Neural cell (in vitro differentiated cells): ENCODE results near the gene ZFYVE28. TPM values are rescaled to one million over a fixed set of nuclear protein-coding genes. Genes with fewer than 3 reads are reported as not detected.

Experiments used
- H2AFZ ChIP-seq: fragments of 200-600, 300-800 bp; sonication (generic), shearing (Covaris generic); 2 replicates; pipeline ENCODE4 v1.6.0; 2014; ENCODE audit warnings: low read depth, mild to moderate bottlenecking, antibody characterized with exemption, low read length, moderate library complexity
- H3F3A ChIP-seq: fragments of 200-600 bp; shearing (Covaris generic); 2 replicates; pipeline ENCODE4 v1.6.1; 2016; ENCODE audit warnings: mild to moderate bottlenecking, moderate library complexity, mixed read lengths, antibody characterized with exemption, low read length; ENCODE audit not compliant: insufficient read depth, poor library complexity, severe bottlenecking
- H3K27ac ChIP-seq: fragments of 200-600, 300-800 bp; sonication (generic), shearing (Covaris generic); 2 replicates; pipeline ENCODE4 v1.5.1; 2014; ENCODE audit warnings: mild to moderate bottlenecking, low read length, moderate library complexity
- H3K27me3 ChIP-seq: fragments of 300-800, 200-600 bp; sonication (generic), shearing (Covaris generic); 2 replicates; pipeline ENCODE4 v1.6.0; 2014; ENCODE audit warnings: mild to moderate bottlenecking, low read depth, low read length, moderate library complexity; ENCODE audit not compliant: insufficient read depth
- H3K36me3 ChIP-seq: fragments of 300-800, 200-600 bp; sonication (generic), shearing (Covaris generic); 2 replicates; pipeline ENCODE4 v1.5.1; 2014; ENCODE audit warnings: mild to moderate bottlenecking, antibody characterized with exemption, low read length, moderate library complexity; ENCODE audit not compliant: insufficient read depth
- H3K4me2 ChIP-seq: fragments of 300-800, 200-600 bp; sonication (generic), shearing (Covaris generic); 2 replicates; pipeline ENCODE4 v1.6.0; 2014; ENCODE audit warnings: mild to moderate bottlenecking, low read length
- H3K4me3 ChIP-seq: fragments of 300-800, 200-600 bp; sonication (generic), shearing (Covaris generic); 2 replicates; pipeline ENCODE4 v1.5.1; 2014; ENCODE audit warnings: mild to moderate bottlenecking, low read length, moderate library complexity
- H3K79me2 ChIP-seq: fragments of 200-600 bp; shearing (Covaris generic); replicated peaks from 2 replicates; pipeline ENCODE4 v1.6.0; 2014; ENCODE audit warnings: mild to moderate bottlenecking, low read length, moderate library complexity; ENCODE audit not compliant: insufficient read depth
- H3K9ac ChIP-seq: fragments of 300-800, 200-600 bp; sonication (generic), shearing (Covaris generic); 2 replicates; pipeline ENCODE4 v1.6.1; 2016; ENCODE audit warnings: mild to moderate bottlenecking, low read length, mixed read lengths
- H3K9me2 ChIP-seq: fragments of 200-600 bp; shearing (Covaris generic); 2 replicates; pipeline ENCODE4 v1.6.1; 2016; ENCODE audit warnings: mild to moderate bottlenecking, low read length, mixed read lengths; ENCODE audit not compliant: insufficient read depth
- H3K9me3 ChIP-seq: fragments of 200-600, 300-800 bp; sonication (generic), shearing (Covaris generic); 2 replicates; pipeline ENCODE4 v1.6.1; 2016; ENCODE audit warnings: mild to moderate bottlenecking, mixed run types, low read length, moderate library complexity, mixed read lengths
- H4K20me1 ChIP-seq: fragments of 200-600 bp; shearing (Covaris generic); 2 replicates; pipeline ENCODE4 v1.6.1; 2016; ENCODE audit warnings: mild to moderate bottlenecking, mixed run types; ENCODE audit not compliant: insufficient read depth
- EP300 ChIP-seq: fragments of 450-650 bp; conservative IDR thresholded peaks from 2 replicates; pipeline ENCODE4 v1.6.1; 2014; ENCODE audit warnings: antibody characterized with exemption, mild to moderate bottlenecking, moderate library complexity; ENCODE audit not compliant: poor library complexity, severe bottlenecking
- EZH2 ChIP-seq: fragments of 200-600, 300-800 bp; shearing (Covaris generic), sonication (generic); IDR thresholded peaks from 2 replicates; pipeline ENCODE4 v1.6.1; 2014; ENCODE audit warnings: antibody characterized with exemption, low read length, borderline replicate concordance, mild to moderate bottlenecking; ENCODE audit not compliant: insufficient read depth, poor library complexity, severe bottlenecking
- MXI1 ChIP-seq: fragments of 450-650 bp; conservative IDR thresholded peaks from 2 replicates; pipeline ENCODE4 v1.6.1; 2014; ENCODE audit warnings: antibody characterized with exemption, mild to moderate bottlenecking; ENCODE audit not compliant: poor library complexity, severe bottlenecking
- POLR2AphosphoS5 ChIP-seq: IDR thresholded peaks from 2 replicates; pipeline ENCODE4 v1.6.1; 2012
- RAD21 ChIP-seq: fragments of 450-650 bp; conservative IDR thresholded peaks from 2 replicates; pipeline ENCODE4 v1.6.1; 2014; ENCODE audit warnings: antibody characterized with exemption, mild to moderate bottlenecking, moderate library complexity
- REST ChIP-seq: IDR thresholded peaks from 2 replicates; pipeline ENCODE4 v1.6.1; 2012; ENCODE audit warnings: borderline replicate concordance
- SMC3 ChIP-seq: fragments of 450-650 bp; conservative IDR thresholded peaks from 2 replicates; pipeline ENCODE4 v1.6.1; 2014; ENCODE audit warnings: antibody characterized with exemption, mild to moderate bottlenecking, moderate library complexity; ENCODE audit not compliant: poor library complexity
- TAF1 ChIP-seq: IDR thresholded peaks from 2 replicates; pipeline ENCODE4 v1.6.1; 2012; ENCODE audit warnings: low read depth
- polyA plus RNA-seq: library from polyadenylated mRNA; depleted of rRNA; stranded (reverse); fragments of >200 nt; gene quantifications from 2 replicates; pipeline ENCODE4 v1.2.3, GENCODE V29; 2014
- TF ChIP-seq, protein P1 (sequence below): fragments of 450-650 bp; IDR thresholded peaks from 2 replicates; pipeline ENCODE4 v1.5.1; 2014; ENCODE audit warnings: antibody characterized with exemption, mild to moderate bottlenecking, moderate library complexity; ENCODE audit not compliant: poor library complexity, severe bottlenecking

Gene ZFYVE28
- polyA plus RNA-seq, 1 donor from 2014 or later = 2.4 TPM

DNA sequence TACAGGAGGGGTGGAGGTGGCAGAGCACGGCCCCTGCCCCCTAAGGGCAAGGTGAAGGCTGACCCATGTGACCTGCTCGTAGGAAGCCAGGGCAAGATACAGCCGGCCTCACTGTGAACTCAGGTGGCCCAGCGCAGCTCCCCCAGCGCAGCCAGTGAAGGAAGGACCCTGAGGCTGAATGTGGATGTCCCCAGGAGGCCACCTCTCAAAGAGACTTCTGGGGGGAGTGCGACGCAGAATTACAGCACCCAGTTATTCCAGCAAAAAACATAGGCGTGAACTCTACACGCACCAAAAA is 52.6 kb downstream of the ZFYVE28 start:
- no peak overlapping the region for H3K4me2 ChIP-seq
- no peaks in the 10 kb centered on the region for H3K36me3 ChIP-seq
- H3K27ac ChIP-seq = no peak overlapping the region
- no peaks in the 10 kb centered on the region for H3K79me2 ChIP-seq
- no peaks in the 10 kb centered on the region for H4K20me1 ChIP-seq
- H3K4me3 ChIP-seq = no peak overlapping the region
- H3K9me3 ChIP-seq = peaks cover 5% of the 10 kb centered on the region
- no peak overlapping the region for H2AFZ ChIP-seq
- no peak for TF ChIP-seq SMC3
- TF ChIP-seq TAF1 = no peak
- TF ChIP-seq MXI1 = no peak
- TF ChIP-seq, protein P1, sequence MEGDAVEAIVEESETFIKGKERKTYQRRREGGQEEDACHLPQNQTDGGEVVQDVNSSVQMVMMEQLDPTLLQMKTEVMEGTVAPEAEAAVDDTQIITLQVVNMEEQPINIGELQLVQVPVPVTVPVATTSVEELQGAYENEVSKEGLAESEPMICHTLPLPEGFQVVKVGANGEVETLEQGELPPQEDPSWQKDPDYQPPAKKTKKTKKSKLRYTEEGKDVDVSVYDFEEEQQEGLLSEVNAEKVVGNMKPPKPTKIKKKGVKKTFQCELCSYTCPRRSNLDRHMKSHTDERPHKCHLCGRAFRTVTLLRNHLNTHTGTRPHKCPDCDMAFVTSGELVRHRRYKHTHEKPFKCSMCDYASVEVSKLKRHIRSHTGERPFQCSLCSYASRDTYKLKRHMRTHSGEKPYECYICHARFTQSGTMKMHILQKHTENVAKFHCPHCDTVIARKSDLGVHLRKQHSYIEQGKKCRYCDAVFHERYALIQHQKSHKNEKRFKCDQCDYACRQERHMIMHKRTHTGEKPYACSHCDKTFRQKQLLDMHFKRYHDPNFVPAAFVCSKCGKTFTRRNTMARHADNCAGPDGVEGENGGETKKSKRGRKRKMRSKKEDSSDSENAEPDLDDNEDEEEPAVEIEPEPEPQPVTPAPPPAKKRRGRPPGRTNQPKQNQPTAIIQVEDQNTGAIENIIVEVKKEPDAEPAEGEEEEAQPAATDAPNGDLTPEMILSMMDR = no peak
- no peak for TF ChIP-seq EZH2
- TF ChIP-seq POLR2AphosphoS5 = no peak
- TF ChIP-seq EP300 = no peak
- no peak for TF ChIP-seq REST
- no peak for TF ChIP-seq RAD21
- no peaks in the 10 kb centered on the region for H3F3A ChIP-seq
- no peak overlapping the region for H3K9ac ChIP-seq
- H3K27me3 ChIP-seq = no peaks in the 10 kb centered on the region
- H3K9me2 ChIP-seq = no peaks in the 10 kb centered on the region

DNA sequence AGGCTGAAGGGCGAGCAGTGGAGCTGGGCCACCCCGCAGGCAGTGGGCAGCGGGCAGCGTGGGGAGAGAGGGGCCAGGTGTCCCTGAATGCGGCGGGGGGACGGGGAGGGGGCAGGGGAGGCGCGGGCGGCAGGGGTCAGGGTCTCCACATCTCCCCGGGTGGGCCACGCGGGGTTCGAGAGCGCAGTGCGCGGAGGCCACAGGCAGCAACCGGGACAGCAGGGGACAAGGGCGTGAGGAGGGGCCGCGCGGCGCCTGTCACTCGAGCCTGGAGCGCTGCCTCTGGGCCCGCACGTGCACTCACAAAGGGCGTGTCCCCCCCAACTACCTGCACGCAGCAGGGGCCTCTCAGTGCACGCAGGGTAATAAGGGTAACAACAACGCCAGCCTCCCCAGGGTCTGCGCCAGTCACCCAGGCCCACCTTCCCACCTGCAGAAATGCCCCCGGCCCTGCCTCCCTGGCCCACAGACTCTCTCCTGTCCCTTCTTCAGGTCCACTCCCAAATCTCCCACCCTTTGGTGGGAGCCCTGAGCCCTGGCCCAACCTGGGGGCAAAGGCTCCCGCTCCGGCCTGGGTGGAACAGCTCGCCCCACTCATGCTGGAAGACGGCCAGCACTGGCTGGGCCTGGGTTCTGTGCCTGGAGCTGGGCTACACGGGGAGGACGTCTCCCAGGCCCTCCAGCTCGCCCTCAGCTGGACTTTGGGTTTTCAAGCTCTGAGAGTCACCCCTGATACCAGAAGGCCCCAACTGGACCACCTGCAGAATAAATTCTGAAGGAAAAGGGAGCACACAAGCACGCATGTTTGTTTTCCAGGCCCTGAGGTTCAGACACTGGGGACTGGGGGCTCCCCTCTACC is 53.2 kb downstream of the ZFYVE28 start:
- H3K9me3 ChIP-seq = peaks cover 5% of the 10 kb centered on the region
- no peaks in the 10 kb centered on the region for H3F3A ChIP-seq
- no peak overlapping the region for H2AFZ ChIP-seq
- H3K36me3 ChIP-seq = no peaks in the 10 kb centered on the region
- H3K9me2 ChIP-seq = no peaks in the 10 kb centered on the region
- no peaks in the 10 kb centered on the region for H4K20me1 ChIP-seq
- TF ChIP-seq EP300 (no peak), REST (no peak), MXI1 (no peak), EZH2 (no peak), SMC3 (no peak), POLR2AphosphoS5 (no peak), TAF1 (no peak), RAD21 (no peak)
- TF ChIP-seq, protein P1 = no peak
- no peak overlapping the region for H3K9ac ChIP-seq
- no peaks in the 10 kb centered on the region for H3K79me2 ChIP-seq
- no peak overlapping the region for H3K4me2 ChIP-seq
- no peak overlapping the region for H3K27ac ChIP-seq
- no peak overlapping the region for H3K4me3 ChIP-seq
- H3K27me3 ChIP-seq = no peaks in the 10 kb centered on the region
